ENCODE measurements around the gene TMEM143. TPM values are rescaled to one million over a fixed set of nuclear protein-coding genes. Genes with fewer than 3 reads are reported as not detected.

TMEM143 gene
- total RNA-seq, 6 donors from 2014 or later: 4.7 to 34.6 (median 16.6) TPM

DNA sequence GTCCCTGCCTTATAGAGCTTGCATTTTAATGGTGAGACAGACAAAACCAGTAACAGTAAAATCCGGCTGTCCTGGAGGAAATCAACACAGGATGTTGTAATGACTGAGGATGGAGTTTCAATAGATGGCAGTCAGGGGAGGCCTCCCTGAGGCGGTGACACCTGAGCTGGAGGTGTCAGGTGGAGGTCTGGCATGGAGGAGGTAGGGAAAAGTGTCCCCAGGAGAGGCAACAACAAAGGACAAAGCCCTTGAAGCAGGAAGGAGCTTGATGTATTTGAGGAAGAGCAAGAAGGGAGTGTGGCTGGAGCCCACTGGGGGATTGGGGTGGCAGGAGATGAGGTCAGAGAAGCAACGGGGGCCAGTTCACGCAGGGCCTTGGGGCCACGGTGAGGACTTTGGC lies 37.5 kb upstream of the TMEM143 start:
- H3K9me3 ChIP-seq: no peaks in the 10 kb centered on the region
- no peak for TF ChIP-seq EP300 (IDR thresholded peaks at IDR 0.05)
- no peak for TF ChIP-seq POLR2AphosphoS5 (IDR thresholded peaks at IDR 0.05)
- TF ChIP-seq, protein P1, sequence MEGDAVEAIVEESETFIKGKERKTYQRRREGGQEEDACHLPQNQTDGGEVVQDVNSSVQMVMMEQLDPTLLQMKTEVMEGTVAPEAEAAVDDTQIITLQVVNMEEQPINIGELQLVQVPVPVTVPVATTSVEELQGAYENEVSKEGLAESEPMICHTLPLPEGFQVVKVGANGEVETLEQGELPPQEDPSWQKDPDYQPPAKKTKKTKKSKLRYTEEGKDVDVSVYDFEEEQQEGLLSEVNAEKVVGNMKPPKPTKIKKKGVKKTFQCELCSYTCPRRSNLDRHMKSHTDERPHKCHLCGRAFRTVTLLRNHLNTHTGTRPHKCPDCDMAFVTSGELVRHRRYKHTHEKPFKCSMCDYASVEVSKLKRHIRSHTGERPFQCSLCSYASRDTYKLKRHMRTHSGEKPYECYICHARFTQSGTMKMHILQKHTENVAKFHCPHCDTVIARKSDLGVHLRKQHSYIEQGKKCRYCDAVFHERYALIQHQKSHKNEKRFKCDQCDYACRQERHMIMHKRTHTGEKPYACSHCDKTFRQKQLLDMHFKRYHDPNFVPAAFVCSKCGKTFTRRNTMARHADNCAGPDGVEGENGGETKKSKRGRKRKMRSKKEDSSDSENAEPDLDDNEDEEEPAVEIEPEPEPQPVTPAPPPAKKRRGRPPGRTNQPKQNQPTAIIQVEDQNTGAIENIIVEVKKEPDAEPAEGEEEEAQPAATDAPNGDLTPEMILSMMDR (IDR thresholded peaks at IDR 0.05): no peak
- no peak for TF ChIP-seq POLR2A (IDR thresholded peaks at IDR 0.05)
- peaks cover 0 to 15% (median 12%) of the 10 kb centered on the region in 4 donors for H3K27me3 ChIP-seq
- ATAC-seq (ENCODE audit: low FRiP score in 2 of 2) (no peak), DNase-seq (no peak)
- H3K36me3 ChIP-seq: no peaks in the 10 kb centered on the region
- H3K4me1 ChIP-seq: peaks cover 9 to 19% (median 14%) of the 10 kb centered on the region in 4 donors
- no peak overlapping the region for H3K4me3 ChIP-seq
- 70 to 81% methylated on average over 5 of the region's 5 CpGs for WGBS, 2 donors
- H3K27ac ChIP-seq: no peak overlapping the region

DNA sequence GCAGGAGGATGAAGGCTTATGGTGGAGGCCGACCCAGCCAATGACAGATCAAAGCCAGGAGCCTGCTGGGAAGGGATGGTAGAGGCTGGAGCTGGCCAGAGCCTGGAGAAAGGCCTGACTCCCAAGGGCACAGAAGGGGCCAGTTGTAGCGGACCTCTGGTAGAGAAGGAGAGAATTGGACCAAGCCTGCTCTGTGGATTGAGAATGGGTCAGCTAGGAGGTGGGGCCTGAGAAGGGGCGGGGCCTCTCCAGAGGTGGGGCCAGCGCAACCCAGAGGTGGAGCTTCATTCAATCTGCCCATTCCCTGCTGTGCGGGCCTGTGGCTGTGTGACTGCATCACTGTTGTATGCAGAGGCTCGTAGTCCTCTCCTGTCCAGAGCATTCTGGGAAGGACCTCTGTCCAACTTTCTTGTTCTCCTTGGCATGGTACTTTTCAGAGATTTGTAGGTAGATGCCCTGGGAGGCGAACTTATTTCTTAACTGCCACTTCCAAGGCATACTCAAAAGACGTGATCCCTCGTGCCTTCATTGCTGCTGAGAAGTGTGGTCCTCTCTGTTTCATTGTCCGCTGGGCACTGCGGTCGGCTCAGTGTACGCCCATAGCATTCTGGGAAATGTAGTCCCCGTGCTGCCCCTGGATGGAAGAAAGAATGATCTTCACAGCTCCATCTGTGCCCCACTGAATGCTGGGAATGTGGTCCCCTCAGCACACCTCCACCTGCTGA lies 36.4 kb upstream of the TMEM143 start:
- no peak overlapping the region for H3K4me3 ChIP-seq
- ATAC-seq (ENCODE audit: low FRiP score in 2 of 2) (peak; percentile 41 to 80), DNase-seq (no peak)
- 65 to 69% methylated on average over 10 to 14 of the region's 14 CpGs for WGBS, 2 donors
- no peaks in the 10 kb centered on the region for H3K9me3 ChIP-seq
- no peak overlapping the region for H3K27ac ChIP-seq
- peaks cover 9 to 19% (median 14%) of the 10 kb centered on the region in 4 donors for H3K4me1 ChIP-seq
- peaks cover 0 to 26% (median 19%) of the 10 kb centered on the region in 4 donors for H3K27me3 ChIP-seq
- TF ChIP-seq POLR2AphosphoS5 (IDR thresholded peaks at IDR 0.05): no peak
- no peak for TF ChIP-seq EP300 (IDR thresholded peaks at IDR 0.05)
- TF ChIP-seq, protein P1 (IDR thresholded peaks at IDR 0.05): no peak
- no peak for TF ChIP-seq POLR2A (IDR thresholded peaks at IDR 0.05)
- no peaks in the 10 kb centered on the region for H3K36me3 ChIP-seq

DNA sequence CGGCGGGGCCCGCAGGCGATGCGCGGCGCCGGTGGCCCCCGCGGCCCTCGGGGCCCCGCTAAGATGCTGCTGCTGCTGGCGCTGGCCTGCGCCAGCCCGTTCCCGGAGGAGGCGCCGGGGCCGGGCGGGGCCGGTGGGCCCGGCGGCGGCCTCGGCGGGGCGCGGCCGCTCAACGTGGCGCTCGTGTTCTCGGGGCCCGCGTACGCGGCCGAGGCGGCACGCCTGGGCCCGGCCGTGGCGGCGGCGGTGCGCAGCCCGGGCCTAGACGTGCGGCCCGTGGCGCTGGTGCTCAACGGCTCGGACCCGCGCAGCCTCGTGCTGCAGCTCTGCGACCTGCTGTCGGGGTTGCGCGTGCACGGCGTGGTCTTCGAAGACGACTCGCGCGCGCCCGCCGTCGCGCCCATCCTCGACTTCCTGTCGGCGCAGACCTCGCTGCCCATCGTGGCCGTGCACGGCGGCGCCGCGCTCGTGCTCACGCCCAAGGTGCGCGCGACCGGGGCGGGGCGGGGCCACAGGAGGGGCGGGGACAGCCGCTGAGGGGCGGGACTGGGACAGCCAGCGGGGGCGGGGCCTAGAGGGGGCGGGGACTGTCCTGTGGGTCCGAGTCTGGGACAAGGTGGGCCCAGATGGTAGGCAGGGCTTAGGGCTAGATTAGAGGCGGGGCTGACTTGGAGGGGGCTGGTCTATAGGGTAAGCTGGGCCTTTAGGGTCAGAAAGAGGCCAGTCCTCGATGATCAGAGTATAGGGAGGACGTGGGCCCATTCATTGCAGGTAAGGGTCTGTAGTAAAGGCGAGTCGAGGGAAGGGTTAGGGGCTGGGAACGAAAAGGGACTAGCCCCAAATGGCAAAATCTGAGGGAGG lies 34.9 kb upstream of the TMEM143 start:
- Histone ChIP-seq H3K36me3 (no peaks in the 10 kb centered on the region), H3K4me3 (peak overlapping the region in 3 of 4 donors; percentile 41 to 50 (median 46)), H3K27ac (peak overlapping the region in 2 of 4 donors; percentile 14 to 51), H3K9me3 (no peaks in the 10 kb centered on the region), H3K4me1 (peaks cover 20 to 30% (median 26%) of the 10 kb centered on the region in 4 donors), H3K27me3 (peaks cover 0 to 42% (median 30%) of the 10 kb centered on the region in 4 donors)
- TF ChIP-seq POLR2A (IDR thresholded peaks at IDR 0.05): peak in 1 of 4 donors; percentile 52
- TF ChIP-seq, protein P1 (IDR thresholded peaks at IDR 0.05): no peak
- DNase-seq: peak; percentile 74 to 97
- 16 to 18% methylated on average over 26 to 31 of the region's 104 CpGs for WGBS, 2 donors
- ATAC-seq (ENCODE audit: low FRiP score in 2 of 2): peak; percentile 67 to 88

DNA sequence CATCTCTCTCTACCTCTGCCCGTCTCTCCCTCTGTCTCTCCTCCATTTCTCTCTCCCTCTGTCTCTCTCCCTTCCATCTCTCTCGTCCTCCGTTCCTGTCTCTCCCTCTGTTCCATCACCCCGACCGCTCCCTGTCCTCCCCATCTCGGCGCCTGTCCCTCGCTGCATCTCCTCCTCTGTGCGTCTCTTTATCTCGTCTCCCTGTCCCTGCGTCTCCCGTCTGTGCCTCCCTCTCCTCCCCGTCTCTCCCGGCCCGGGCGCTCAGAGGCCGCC lies 34.3 kb upstream of the TMEM143 start:
- WGBS, 2 donors: 2 to 5% methylated on average over 12 to 17 of the region's 17 CpGs
- Histone ChIP-seq H3K27ac (peak overlapping the region in 1 of 4 donors; percentile 51), H3K27me3 (peaks cover 3 to 47% (median 33%) of the 10 kb centered on the region in 4 donors), H3K4me1 (peaks cover 22 to 33% (median 30%) of the 10 kb centered on the region in 4 donors), H3K9me3 (no peaks in the 10 kb centered on the region), H3K4me3 (peak overlapping the region in 3 of 4 donors; percentile 41 to 50 (median 46)), H3K36me3 (no peaks in the 10 kb centered on the region)
- TF ChIP-seq POLR2A (IDR thresholded peaks at IDR 0.05) (no peak), EP300 (IDR thresholded peaks at IDR 0.05) (no peak), POLR2AphosphoS5 (IDR thresholded peaks at IDR 0.05) (no peak)
- TF ChIP-seq, protein P1 (IDR thresholded peaks at IDR 0.05): no peak
- ATAC-seq (ENCODE audit: low FRiP score in 2 of 2) (no peak), DNase-seq (no peak)

All from upper lobe of left lung (tissue), 6 donors.